HFFc6 (cell line): ENCODE results near the gene SDCCAG8. TPM values are rescaled to one million over a fixed set of nuclear protein-coding genes. Genes with fewer than 3 reads are reported as not detected.

Experiments used
- DNase-seq: peaks from one replicate; pipeline ENCODE4 v3.0.0-alpha.2; 2018
- H3K27ac Mint-ChIP-seq: 2 replicates; pipeline ENCODE4 v1.8.0; 2020; ENCODE audit warnings: mild to moderate bottlenecking, mixed read lengths
- H3K27me3 Mint-ChIP-seq: 2 replicates; pipeline ENCODE4 v1.8.0; 2021; ENCODE audit warnings: mild to moderate bottlenecking, moderate library complexity, mixed read lengths; ENCODE audit not compliant: insufficient read depth
- H3K36me3 Mint-ChIP-seq: 2 replicates; pipeline ENCODE4 v1.8.0; 2021; ENCODE audit warnings: low read depth, mixed read lengths
- H3K4me1 Mint-ChIP-seq: 2 replicates; pipeline ENCODE4 v1.8.0; 2020; ENCODE audit warnings: low read depth, mixed read lengths
- H3K4me3 Mint-ChIP-seq: 2 replicates; pipeline ENCODE4 v1.8.0; 2020; ENCODE audit warnings: mild to moderate bottlenecking, moderate library complexity, mixed read lengths
- H3K9me3 Mint-ChIP-seq: 2 replicates; pipeline ENCODE4 v1.8.0; 2020; ENCODE audit warnings: mild to moderate bottlenecking, mixed read lengths
- total RNA-seq, 6 experiments: library from RNA; stranded (reverse); fragmentation: NEBNext Ultra II Directional; extraction: Animal tissue kit (Norgen Biotek cat#: 25700); gene quantifications; 2 replicates in 1 of 6; 3 replicates in 5 of 6; pipeline ENCODE4 v1.2.3, GENCODE V29; 2021
- TF ChIP-seq, protein P1 (sequence below): fragments of 200-600 bp; sonication (generic); IDR thresholded peaks from 2 replicates; pipeline ENCODE4 v1.5.0; 2021; ENCODE audit warnings: antibody characterized with exemption, mild to moderate bottlenecking

Gene SDCCAG8
- total RNA-seq, 6 experiments from 2014 or later: 22.3 to 31.2 (median 26.1) TPM

GRCh38 chr1:243260221-243260880 lies 4.5 kb downstream of the SDCCAG8 start:
- TF ChIP-seq, protein P1, sequence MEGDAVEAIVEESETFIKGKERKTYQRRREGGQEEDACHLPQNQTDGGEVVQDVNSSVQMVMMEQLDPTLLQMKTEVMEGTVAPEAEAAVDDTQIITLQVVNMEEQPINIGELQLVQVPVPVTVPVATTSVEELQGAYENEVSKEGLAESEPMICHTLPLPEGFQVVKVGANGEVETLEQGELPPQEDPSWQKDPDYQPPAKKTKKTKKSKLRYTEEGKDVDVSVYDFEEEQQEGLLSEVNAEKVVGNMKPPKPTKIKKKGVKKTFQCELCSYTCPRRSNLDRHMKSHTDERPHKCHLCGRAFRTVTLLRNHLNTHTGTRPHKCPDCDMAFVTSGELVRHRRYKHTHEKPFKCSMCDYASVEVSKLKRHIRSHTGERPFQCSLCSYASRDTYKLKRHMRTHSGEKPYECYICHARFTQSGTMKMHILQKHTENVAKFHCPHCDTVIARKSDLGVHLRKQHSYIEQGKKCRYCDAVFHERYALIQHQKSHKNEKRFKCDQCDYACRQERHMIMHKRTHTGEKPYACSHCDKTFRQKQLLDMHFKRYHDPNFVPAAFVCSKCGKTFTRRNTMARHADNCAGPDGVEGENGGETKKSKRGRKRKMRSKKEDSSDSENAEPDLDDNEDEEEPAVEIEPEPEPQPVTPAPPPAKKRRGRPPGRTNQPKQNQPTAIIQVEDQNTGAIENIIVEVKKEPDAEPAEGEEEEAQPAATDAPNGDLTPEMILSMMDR: no peak
- Mint-ChIP-seq H3K4me1 (peaks cover 63% of the 10 kb centered on the region), H3K36me3 (0 out of 2 replicates have a peak, but pooled peaks cover 9% of the 10 kb centered on the region), H3K9me3 (no peaks in the 10 kb centered on the region), H3K27me3 (peaks cover 2% of the 10 kb centered on the region; the same call in 1 of the 2 replicates), H3K27ac (peak overlapping the region; percentile 51), H3K4me3 (no peak overlapping the region)
- no peak for DNase-seq

- 0 out of 2 replicates have a peak, but pooled peaks cover 9% of the 10 kb centered on the region for H3K36me3 Mint-ChIP-seq
- H3K27me3 Mint-ChIP-seq: peaks cover 2% of the 10 kb centered on the region; the same call in 1 of the 2 replicates
- DNase-seq: peak; percentile 42
- peaks cover 73% of the 10 kb centered on the region for H3K4me1 Mint-ChIP-seq
- no peak overlapping the region for H3K4me3 Mint-ChIP-seq
- peak overlapping the region; percentile 71 for H3K27ac Mint-ChIP-seq
- no peaks in the 10 kb centered on the region for H3K9me3 Mint-ChIP-seq
- TF ChIP-seq, protein P1: no peak
Measured at GRCh38 chr1:243261390-243261789, 5.5 kb downstream of the SDCCAG8 start.

- peak; percentile 76 for DNase-seq
- TF ChIP-seq, protein P1: no peak
- peak overlapping the region; percentile 92 for H3K27ac Mint-ChIP-seq
- H3K27me3 Mint-ChIP-seq: no peaks in the 10 kb centered on the region
- H3K36me3 Mint-ChIP-seq: peaks cover 8% of the 10 kb centered on the region; the same call in 1 of the 2 replicates
- H3K4me1 Mint-ChIP-seq: peaks cover 88% of the 10 kb centered on the region
- H3K4me3 Mint-ChIP-seq: peak overlapping the region; percentile 62
- H3K9me3 Mint-ChIP-seq: no peaks in the 10 kb centered on the region
Measured at GRCh38 chr1:243264717-243265116, 8.9 kb downstream of the SDCCAG8 start.

- peaks cover 87% of the 10 kb centered on the region for H3K4me1 Mint-ChIP-seq
Measured at GRCh38 chr1:243266231-243266630, 10.4 kb downstream of the SDCCAG8 start.

GRCh38 chr1:243267471-243267880 lies 11.6 kb downstream of the SDCCAG8 start:
- Mint-ChIP-seq H3K27ac (peak overlapping the region; percentile 70), H3K27me3 (no peaks in the 10 kb centered on the region), H3K4me1 (peaks cover 88% of the 10 kb centered on the region), H3K9me3 (no peaks in the 10 kb centered on the region), H3K4me3 (peak overlapping the region; percentile 77), H3K36me3 (peaks cover 16% of the 10 kb centered on the region)
- TF ChIP-seq, protein P1: no peak
- no peak for DNase-seq

More at GRCh38 chr1:243266231-243266630, 10.4 kb downstream of the SDCCAG8 start:
- peaks cover 16% of the 10 kb centered on the region for H3K36me3 Mint-ChIP-seq
- no peak for DNase-seq
- TF ChIP-seq, protein P1: no peak
- H3K9me3 Mint-ChIP-seq: no peaks in the 10 kb centered on the region
- peak overlapping the region; percentile 92 for H3K27ac Mint-ChIP-seq
- H3K4me3 Mint-ChIP-seq: no peak overlapping the region
- no peaks in the 10 kb centered on the region for H3K27me3 Mint-ChIP-seq
